Putamen (tissue), 1 donor: ENCODE measurements around the gene L2HGDH.
"Not testable (repeated sequence)": the region's sequence is repeated elsewhere in the genome, so short reads cannot be mapped to it uniquely, and the experiment has no call there.

ENCODE experiments used
- DNase-seq: peaks from one replicate; pipeline ENCODE4 v3.0.0-alpha.2; 2016; ENCODE audit warnings: low spot score

L2HGDH gene

GRCh38 chr14:50339178-50339804 is 27.3 kb upstream of the L2HGDH start:
- DNase-seq, result no peak

GRCh38 chr14:50338587-50338986 is 26.6 kb upstream of the L2HGDH start:
- no peak for DNase-seq

- peak; percentile 66 for DNase-seq
Observed at GRCh38 chr14:50335989-50336824, 24.2 kb upstream of the L2HGDH start.

- peak; percentile 89 for DNase-seq
Observed at GRCh38 chr14:50335389-50335788, 23.4 kb upstream of the L2HGDH start.

GRCh38 chr14:50334211-50334610 is 22.2 kb upstream of the L2HGDH start:
- no peak for DNase-seq

GRCh38 chr14:50333014-50333509 is 21.0 kb upstream of the L2HGDH start:
- DNase-seq, result no peak

GRCh38 chr14:50331596-50331995 is 19.6 kb upstream of the L2HGDH start:
- no peak for DNase-seq

GRCh38 chr14:50321009-50321660 is 9.1 kb upstream of the L2HGDH start:
- peak; percentile 89 for DNase-seq

- DNase-seq, result no peak
Observed at GRCh38 chr14:50320283-50320682, 8.3 kb upstream of the L2HGDH start.

- no peak for DNase-seq
Observed at GRCh38 chr14:50319721-50320120, 7.7 kb upstream of the L2HGDH start.

- no peak for DNase-seq
Observed at GRCh38 chr14:50319293-50319692, 7.3 kb upstream of the L2HGDH start.

GRCh38 chr14:50318031-50318626 is 6.1 kb upstream of the L2HGDH start:
- DNase-seq, result peak; percentile 36

GRCh38 chr14:50314098-50314497 is 2.1 kb upstream of the L2HGDH start:
- DNase-seq, result not testable (repeated sequence)

GRCh38 chr14:50312734-50313054 is 665 bp upstream of the L2HGDH start:
- no peak for DNase-seq

- no peak for DNase-seq
Observed at GRCh38 chr14:50311337-50311971, 575 bp downstream of the L2HGDH start.

- no peak for DNase-seq
Observed at GRCh38 chr14:50310445-50310844, 1.6 kb downstream of the L2HGDH start.

GRCh38 chr14:50308363-50308915 is 3.6 kb downstream of the L2HGDH start:
- no peak for DNase-seq

GRCh38 chr14:50303744-50304471 is 8.1 kb downstream of the L2HGDH start:
- peak; percentile 50 for DNase-seq

- DNase-seq, result no peak
Observed at GRCh38 chr14:50301914-50302313, 10.1 kb downstream of the L2HGDH start.

GRCh38 chr14:50299585-50299984 is 12.4 kb downstream of the L2HGDH start:
- DNase-seq, result no peak

- DNase-seq, result no peak
Observed at GRCh38 chr14:50290306-50290705, 21.7 kb downstream of the L2HGDH start.
